ENCODE results near the gene CHP1.
"Not testable (repeated sequence)": the region's sequence is repeated elsewhere in the genome, so short reads cannot be mapped to it uniquely, and the experiment has no call there.

Gene CHP1

DNA sequence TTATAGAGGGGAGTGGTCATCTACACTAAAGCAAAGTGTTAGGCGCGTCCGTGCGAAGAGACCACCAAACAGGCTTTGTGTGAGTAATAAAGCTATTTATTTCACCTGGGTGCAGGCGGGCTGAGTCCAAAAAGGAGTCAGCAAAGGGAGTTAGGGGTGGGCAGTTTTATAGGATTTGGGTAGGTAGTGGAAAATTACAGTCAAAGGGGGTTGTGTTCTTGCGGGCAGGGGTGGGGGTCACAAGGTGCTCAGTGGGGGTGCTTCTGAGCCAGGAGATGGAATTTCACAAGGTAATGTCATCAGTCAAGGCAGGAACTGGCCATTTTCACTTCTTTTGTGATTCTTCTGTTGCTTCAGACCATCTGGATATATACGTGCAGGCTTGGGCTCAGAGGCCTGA, 54.2 kb downstream of the CHP1 start:
- H3K27ac ChIP-seq = peak overlapping the region; percentile 84
- TF ChIP-seq, protein P1, sequence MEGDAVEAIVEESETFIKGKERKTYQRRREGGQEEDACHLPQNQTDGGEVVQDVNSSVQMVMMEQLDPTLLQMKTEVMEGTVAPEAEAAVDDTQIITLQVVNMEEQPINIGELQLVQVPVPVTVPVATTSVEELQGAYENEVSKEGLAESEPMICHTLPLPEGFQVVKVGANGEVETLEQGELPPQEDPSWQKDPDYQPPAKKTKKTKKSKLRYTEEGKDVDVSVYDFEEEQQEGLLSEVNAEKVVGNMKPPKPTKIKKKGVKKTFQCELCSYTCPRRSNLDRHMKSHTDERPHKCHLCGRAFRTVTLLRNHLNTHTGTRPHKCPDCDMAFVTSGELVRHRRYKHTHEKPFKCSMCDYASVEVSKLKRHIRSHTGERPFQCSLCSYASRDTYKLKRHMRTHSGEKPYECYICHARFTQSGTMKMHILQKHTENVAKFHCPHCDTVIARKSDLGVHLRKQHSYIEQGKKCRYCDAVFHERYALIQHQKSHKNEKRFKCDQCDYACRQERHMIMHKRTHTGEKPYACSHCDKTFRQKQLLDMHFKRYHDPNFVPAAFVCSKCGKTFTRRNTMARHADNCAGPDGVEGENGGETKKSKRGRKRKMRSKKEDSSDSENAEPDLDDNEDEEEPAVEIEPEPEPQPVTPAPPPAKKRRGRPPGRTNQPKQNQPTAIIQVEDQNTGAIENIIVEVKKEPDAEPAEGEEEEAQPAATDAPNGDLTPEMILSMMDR (IDR thresholded peaks at IDR 0.05) = no peak
- no peak for TF ChIP-seq ZFX (IDR thresholded peaks at IDR 0.05; ENCODE audit: borderline replicate concordance)

GRCh38 chr15:41286665-41287333, 55.7 kb downstream of the CHP1 start:
- TF ChIP-seq ZFX (IDR thresholded peaks at IDR 0.05; ENCODE audit: borderline replicate concordance) = no peak
- TF ChIP-seq, protein P1 (IDR thresholded peaks at IDR 0.05) = no peak
- H3K27ac ChIP-seq = no peak overlapping the region; the same call in 1 of the 2 replicates

GRCh38 chr15:41288464-41288863, 57.4 kb downstream of the CHP1 start:
- TF ChIP-seq, protein P1 (IDR thresholded peaks at IDR 0.05) = no peak
- no peak for TF ChIP-seq ZFX (IDR thresholded peaks at IDR 0.05; ENCODE audit: borderline replicate concordance)
- H3K27ac ChIP-seq = 0 out of 2 replicates have a peak overlapping the region, but pooled peaks have one; percentile 2

DNA sequence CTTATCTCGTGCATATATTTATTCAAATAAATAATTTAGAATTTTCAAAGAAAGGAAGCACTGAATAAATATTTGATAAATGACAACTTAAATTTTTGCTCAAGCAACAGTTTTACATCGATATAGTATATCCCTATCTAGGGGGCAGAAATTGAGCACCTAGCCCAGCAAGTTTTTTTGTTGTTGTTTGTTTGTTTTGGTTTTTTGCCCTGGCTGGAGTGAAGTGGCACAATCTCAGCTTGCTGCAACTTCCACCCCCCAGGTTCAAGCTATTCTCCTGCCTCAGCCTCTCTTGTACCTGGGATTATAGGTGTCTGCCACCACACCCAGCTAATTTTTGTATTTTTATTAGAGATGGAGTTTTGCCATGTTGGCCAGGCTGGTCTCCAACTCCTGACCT, 58.9 kb downstream of the CHP1 start:
- peak overlapping the region; percentile 26; the same call in 1 of the 2 replicates for H3K27ac ChIP-seq

DNA sequence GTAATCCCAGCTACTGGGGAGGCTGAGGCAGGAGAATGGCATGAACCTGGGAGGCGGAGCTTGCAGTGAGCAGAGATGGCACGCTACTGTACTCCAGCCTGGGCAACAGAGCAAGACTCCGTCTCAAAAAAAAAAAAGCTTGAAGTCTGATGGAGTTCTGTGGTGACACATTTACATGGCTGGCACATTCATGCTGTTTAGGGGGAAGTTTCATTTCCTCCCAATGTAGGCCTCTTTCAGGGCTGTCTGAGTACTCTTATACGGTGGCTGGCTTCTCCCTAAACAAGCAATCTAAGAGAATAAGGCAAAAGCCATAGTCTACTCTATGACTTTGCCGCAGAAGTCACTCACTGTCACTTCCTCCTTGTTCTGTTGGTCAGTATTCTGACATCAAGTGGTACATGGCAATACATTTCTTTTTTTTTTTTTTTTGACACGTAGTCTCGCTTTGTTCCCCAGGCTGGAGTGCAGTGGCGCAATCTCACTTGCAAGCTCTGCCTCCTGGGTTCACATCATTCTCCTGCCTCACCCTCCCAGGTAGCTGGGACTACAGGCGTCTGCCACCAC, 60.1 kb downstream of the CHP1 start:
- H3K27ac ChIP-seq = peak overlapping the region; percentile 26; the same call in 1 of the 2 replicates
- TF ChIP-seq, protein P1 (IDR thresholded peaks at IDR 0.05) = no peak
- no peak for TF ChIP-seq ZFX (IDR thresholded peaks at IDR 0.05; ENCODE audit: borderline replicate concordance)

More for the DNA sequence above, 58.9 kb downstream of the CHP1 start:
- no peak for TF ChIP-seq ZFX (IDR thresholded peaks at IDR 0.05; ENCODE audit: borderline replicate concordance)
- TF ChIP-seq, protein P1 (IDR thresholded peaks at IDR 0.05) = no peak

DNA sequence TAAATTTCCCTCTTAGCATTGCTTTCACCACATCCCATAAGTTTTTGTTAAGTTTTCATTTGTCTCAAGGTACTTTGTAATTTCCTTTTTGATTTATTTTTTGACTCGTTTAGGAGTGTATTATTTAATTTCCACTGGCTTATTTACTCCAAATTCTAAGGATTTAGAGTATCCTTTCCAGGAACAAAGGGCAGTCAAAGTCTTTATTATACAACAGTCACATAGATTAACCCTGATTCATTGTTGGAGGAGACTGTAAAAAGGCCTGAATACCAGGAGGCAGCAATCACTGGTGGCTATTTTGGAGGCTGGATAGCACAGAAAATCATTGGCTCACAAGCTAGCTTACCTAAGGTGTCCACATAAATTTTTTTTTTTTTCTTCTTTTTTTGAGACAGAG, 61.5 kb downstream of the CHP1 start:
- TF ChIP-seq, protein P1 (IDR thresholded peaks at IDR 0.05) = no peak
- TF ChIP-seq ZFX (IDR thresholded peaks at IDR 0.05; ENCODE audit: borderline replicate concordance) = no peak
- no peak overlapping the region for H3K27ac ChIP-seq

DNA sequence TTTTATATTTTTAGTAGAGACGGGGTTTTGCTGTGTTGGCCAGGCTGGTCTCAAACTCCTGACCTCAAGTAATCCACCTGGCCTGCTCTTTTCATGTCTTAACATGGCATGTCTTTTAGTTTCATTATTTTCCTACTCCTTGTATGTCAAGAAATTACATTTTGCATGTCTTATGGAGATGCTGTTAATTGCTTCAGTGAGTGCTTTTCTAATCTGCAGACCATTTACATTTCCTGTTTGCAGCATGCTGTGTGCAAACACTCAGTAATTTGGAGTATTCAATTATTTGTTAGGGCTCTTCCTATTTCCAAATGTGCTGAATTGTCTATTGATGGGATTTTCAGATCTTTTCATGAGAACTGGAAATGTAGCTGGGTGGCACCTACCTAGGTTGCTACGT, 70.1 kb downstream of the CHP1 start:
- H3K27ac ChIP-seq = not testable (repeated sequence)

All from 22Rv1 (cell line).